GM23338 (cell line): ENCODE data around the gene HDGFL2. TPM values are rescaled to one million over a fixed set of nuclear protein-coding genes. Genes with fewer than 3 reads are reported as not detected.

Experiments
- ATAC-seq: fragments of 200-7000 bp; cut with Tn5 transposase; 3 replicates; pipeline ENCODE4 v1.9.1; 2020
- DNase-seq: peaks from one replicate; pipeline ENCODE4 v3.0.0-alpha.2; 2015; ENCODE audit warnings: low spot score
- H2AFZ ChIP-seq: fragments of 200-600 bp; sonication (generic); 2 replicates; pipeline ENCODE4 v1.8.0; 2016; ENCODE audit warnings: antibody characterized with exemption, mild to moderate bottlenecking, moderate library complexity
- H3F3A ChIP-seq: fragments of 200-600 bp; sonication (generic); replicated peaks from 2 replicates; pipeline ENCODE4 v1.8.0; 2017; ENCODE audit warnings: antibody characterized with exemption, mixed run types, low read depth
- H3K27ac ChIP-seq: fragments of 200-600 bp; sonication (generic); 2 replicates; pipeline ENCODE4 v1.6.1; 2016; ENCODE audit warnings: low read depth
- H3K27me3 ChIP-seq: fragments of 200-600 bp; sonication (generic); 2 replicates; pipeline ENCODE4 v1.8.0; 2016; ENCODE audit warnings: mild to moderate bottlenecking, mixed run types, moderate library complexity; ENCODE audit not compliant: insufficient read depth
- H3K36me3 ChIP-seq: fragments of 200-600 bp; sonication (generic); 2 replicates; pipeline ENCODE4 v1.8.0; 2016; ENCODE audit warnings: mild to moderate bottlenecking; ENCODE audit not compliant: insufficient read depth
- H3K4me1 ChIP-seq: fragments of 200-600 bp; sonication (generic); 2 replicates; pipeline ENCODE4 v1.8.0; 2016; ENCODE audit warnings: mild to moderate bottlenecking, moderate library complexity; ENCODE audit not compliant: insufficient read depth
- H3K4me2 ChIP-seq: fragments of 200-600 bp; sonication (generic); 2 replicates; pipeline ENCODE4 v1.7.1; 2017; ENCODE audit warnings: mixed run types
- H3K4me3 ChIP-seq: fragments of 200-600 bp; sonication (generic); 2 replicates; pipeline ENCODE4 v1.6.1; 2016; ENCODE audit warnings: mixed run types
- H3K79me2 ChIP-seq: fragments of 200-600 bp; sonication (generic); replicated peaks from 2 replicates; pipeline ENCODE4 v1.8.0; 2017; ENCODE audit warnings: mild to moderate bottlenecking; ENCODE audit not compliant: insufficient read depth
- H3K9me2 ChIP-seq: fragments of 200-600 bp; sonication (generic); 2 replicates; pipeline ENCODE4 v1.8.0; 2017; ENCODE audit not compliant: insufficient read depth
- H4K20me1 ChIP-seq: fragments of 200-600 bp; sonication (generic); replicated peaks from 2 replicates; pipeline ENCODE4 v1.8.0; 2017; ENCODE audit warnings: mild to moderate bottlenecking; ENCODE audit not compliant: insufficient read depth
- H3K27ac Mint-ChIP-seq: 2 replicates; pipeline ENCODE4 v1.8.0; 2020; ENCODE audit warnings: inconsistent platforms, mild to moderate bottlenecking, moderate library complexity, mixed read lengths
- H3K27me3 Mint-ChIP-seq: 3 replicates; pipeline ENCODE4 v1.8.0; 2022; ENCODE audit warnings: low read depth, mild to moderate bottlenecking, moderate library complexity, mixed read lengths, inconsistent platforms; ENCODE audit not compliant: insufficient read depth, poor library complexity
- H3K36me3 Mint-ChIP-seq: 3 replicates; pipeline ENCODE4 v1.8.0; 2021; ENCODE audit warnings: low read depth, mild to moderate bottlenecking, inconsistent platforms, moderate library complexity, mixed read lengths
- H3K4me1 Mint-ChIP-seq: 3 replicates; pipeline ENCODE4 v1.8.0; 2020; ENCODE audit warnings: mild to moderate bottlenecking, inconsistent platforms, mixed read lengths
- H3K4me3 Mint-ChIP-seq: 3 replicates; pipeline ENCODE4 v1.8.0; 2021; ENCODE audit warnings: moderate library complexity, mild to moderate bottlenecking, inconsistent platforms, mixed read lengths
- H3K9me3 Mint-ChIP-seq: 3 replicates; pipeline ENCODE4 v1.8.0; 2020; ENCODE audit warnings: moderate library complexity, mild to moderate bottlenecking, inconsistent platforms, mixed read lengths
- CREB1 ChIP-seq: fragments of 250-450 bp; sonication (Bioruptor Pico); IDR thresholded peaks from 2 replicates; pipeline ENCODE4 v1.5.0; 2020; ENCODE audit warnings: low read depth, mild to moderate bottlenecking, moderate library complexity
- EZH2 ChIP-seq: fragments of 200-600 bp; sonication (generic); IDR thresholded peaks from one replicate; pipeline ENCODE4 v1.8.0; 2017; ENCODE audit warnings: antibody characterized with exemption, mild to moderate bottlenecking, low read depth; ENCODE audit not compliant: unreplicated experiment
- EZH2phosphoT487 ChIP-seq: fragments of 200-600 bp; sonication (generic); IDR thresholded peaks from one replicate; pipeline ENCODE4 v1.8.1; 2018; ENCODE audit warnings: antibody characterized with exemption; ENCODE audit not compliant: unreplicated experiment
- JUNB ChIP-seq: IDR thresholded peaks from one replicate; pipeline ENCODE4 v1.6.1; 2016; ENCODE audit warnings: antibody characterized with exemption; ENCODE audit not compliant: unreplicated experiment
- ZNF114 ChIP-seq: fragments of 250-450 bp; sonication (Bioruptor Pico); IDR thresholded peaks from 2 replicates; pipeline ENCODE4 v1.5.0; 2020; ENCODE audit warnings: mild to moderate bottlenecking, moderate library complexity
- polyA plus RNA-seq: library from polyadenylated mRNA; unstranded; fragments of >200 nt; fragmentation: Nextera tagmentation; extraction: Ambion mirVana; gene quantifications from 2 replicates; pipeline ENCODE4 v1.2.1, GENCODE V29; 2016
- total RNA-seq: library from RNA; depleted of rRNA; stranded (reverse); fragments of >200 nt; shearing (Covaris generic); gene quantifications from 2 replicates; pipeline ENCODE4 v1.2.3, GENCODE V29; 2014
- TF ChIP-seq, protein P1 (sequence below): IDR thresholded peaks from one replicate; pipeline ENCODE4 v1.6.1; 2018; ENCODE audit warnings: antibody characterized with exemption; ENCODE audit not compliant: unreplicated experiment
- TF ChIP-seq, protein P2 (sequence below), 2 experiments: fragments of 200-600 bp in 1 of 2; sonication (generic) in 1 of 2; conservative IDR thresholded peaks; 2 replicates each; pipeline versions ENCODE4 v1.5.1 to v1.6.1; 2016 to 2017; ENCODE audit warnings: antibody characterized with exemption in 2 of 2, low read depth in 2 of 2, mild to moderate bottlenecking in 2 of 2, moderate library complexity in 1 of 2
- TF ChIP-seq, protein P3 (sequence below): IDR thresholded peaks from 2 replicates; pipeline ENCODE4 v1.6.1; 2016; ENCODE audit warnings: antibody characterized with exemption

The HDGFL2 gene
- total and polyA plus RNA-seq, 2 experiments from 2014 or later: 64.8 to 113 TPM

DNA sequence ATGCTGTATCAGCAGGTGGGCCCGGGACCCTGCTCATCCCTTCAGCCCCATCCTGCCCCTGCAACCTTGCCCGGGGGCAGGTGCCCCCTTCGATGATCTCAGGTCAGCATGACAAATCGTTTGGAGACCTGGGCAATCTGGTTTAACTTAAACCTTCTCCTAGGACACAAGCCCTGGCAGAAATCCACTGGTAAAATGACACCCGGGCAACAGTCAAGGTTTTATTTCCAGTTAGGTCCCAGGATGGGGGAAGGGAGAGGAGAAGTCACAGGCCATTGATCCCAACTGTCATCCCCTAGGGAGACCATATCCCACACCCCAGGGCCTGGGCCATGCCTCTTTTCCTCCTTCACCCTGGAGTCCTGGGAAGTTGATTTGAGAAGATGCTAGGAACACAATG lies 64.7 kb downstream of the HDGFL2 start (continued):
- TF ChIP-seq, protein P1, sequence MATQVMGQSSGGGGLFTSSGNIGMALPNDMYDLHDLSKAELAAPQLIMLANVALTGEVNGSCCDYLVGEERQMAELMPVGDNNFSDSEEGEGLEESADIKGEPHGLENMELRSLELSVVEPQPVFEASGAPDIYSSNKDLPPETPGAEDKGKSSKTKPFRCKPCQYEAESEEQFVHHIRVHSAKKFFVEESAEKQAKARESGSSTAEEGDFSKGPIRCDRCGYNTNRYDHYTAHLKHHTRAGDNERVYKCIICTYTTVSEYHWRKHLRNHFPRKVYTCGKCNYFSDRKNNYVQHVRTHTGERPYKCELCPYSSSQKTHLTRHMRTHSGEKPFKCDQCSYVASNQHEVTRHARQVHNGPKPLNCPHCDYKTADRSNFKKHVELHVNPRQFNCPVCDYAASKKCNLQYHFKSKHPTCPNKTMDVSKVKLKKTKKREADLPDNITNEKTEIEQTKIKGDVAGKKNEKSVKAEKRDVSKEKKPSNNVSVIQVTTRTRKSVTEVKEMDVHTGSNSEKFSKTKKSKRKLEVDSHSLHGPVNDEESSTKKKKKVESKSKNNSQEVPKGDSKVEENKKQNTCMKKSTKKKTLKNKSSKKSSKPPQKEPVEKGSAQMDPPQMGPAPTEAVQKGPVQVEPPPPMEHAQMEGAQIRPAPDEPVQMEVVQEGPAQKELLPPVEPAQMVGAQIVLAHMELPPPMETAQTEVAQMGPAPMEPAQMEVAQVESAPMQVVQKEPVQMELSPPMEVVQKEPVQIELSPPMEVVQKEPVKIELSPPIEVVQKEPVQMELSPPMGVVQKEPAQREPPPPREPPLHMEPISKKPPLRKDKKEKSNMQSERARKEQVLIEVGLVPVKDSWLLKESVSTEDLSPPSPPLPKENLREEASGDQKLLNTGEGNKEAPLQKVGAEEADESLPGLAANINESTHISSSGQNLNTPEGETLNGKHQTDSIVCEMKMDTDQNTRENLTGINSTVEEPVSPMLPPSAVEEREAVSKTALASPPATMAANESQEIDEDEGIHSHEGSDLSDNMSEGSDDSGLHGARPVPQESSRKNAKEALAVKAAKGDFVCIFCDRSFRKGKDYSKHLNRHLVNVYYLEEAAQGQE: no peak
- no peak for TF ChIP-seq ZNF114
- TF ChIP-seq EZH2phosphoT487: no peak
- TF ChIP-seq EZH2: no peak

DNA sequence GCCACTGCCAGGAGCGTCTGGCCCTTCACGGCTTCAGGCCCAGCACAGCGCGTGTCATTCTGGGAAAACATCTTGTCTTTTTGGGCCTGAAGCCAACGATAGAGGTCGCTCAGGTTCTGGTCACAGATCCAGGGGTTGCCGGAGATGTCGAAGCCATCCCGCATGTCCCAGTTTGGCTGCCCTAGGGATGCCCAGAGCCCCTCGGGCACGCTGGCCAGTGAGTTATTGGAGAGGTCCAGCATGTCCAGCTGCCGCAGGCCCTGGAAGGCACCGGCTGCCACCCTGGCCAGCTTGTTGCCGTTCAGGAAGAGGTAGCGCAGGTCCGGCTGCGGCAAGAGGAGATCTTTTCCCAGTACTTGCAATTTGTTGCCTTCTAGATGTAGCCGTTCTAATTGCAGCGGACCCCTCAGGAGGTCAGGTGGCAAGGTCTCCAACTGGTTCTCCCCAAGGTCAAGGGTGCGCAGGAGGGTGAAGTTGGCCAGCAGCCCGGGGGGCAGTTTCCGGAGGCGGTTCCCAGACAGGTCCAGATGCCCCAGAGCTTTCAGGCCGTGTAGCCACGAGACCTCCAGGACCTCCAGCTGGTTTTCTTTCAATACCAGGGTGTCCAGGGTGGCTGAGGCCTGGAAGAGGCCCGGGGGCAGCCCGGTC lies 66.0 kb downstream of the HDGFL2 start:
- Histone ChIP-seq H3K79me2 (no peaks in the 10 kb centered on the region), H3K4me2 (no peak overlapping the region), H3K27me3 (peaks cover 17% of the 10 kb centered on the region), H3K9me2 (no peaks in the 10 kb centered on the region), H4K20me1 (no peaks in the 10 kb centered on the region), H3K4me3 (no peak overlapping the region), H3K4me1 (no peaks in the 10 kb centered on the region; the same call in 1 of the 2 replicates), H3K27ac (no peak overlapping the region), H3K36me3 (no peaks in the 10 kb centered on the region), H3F3A (peaks cover 6% of the 10 kb centered on the region; the same call in 1 of the 2 replicates), H2AFZ (no peak overlapping the region)
- peaks cover 10% of the 10 kb centered on the region for H3K4me1 Mint-ChIP-seq
- H3K36me3 Mint-ChIP-seq: no peaks in the 10 kb centered on the region
- peaks cover 6% of the 10 kb centered on the region; the same call in 1 of the 3 replicates for H3K9me3 Mint-ChIP-seq
- ATAC-seq: peak; percentile 4; the same call in 2 of the 3 replicates
- no peak overlapping the region for H3K27ac Mint-ChIP-seq
- peak; percentile 65 for DNase-seq
- H3K27me3 Mint-ChIP-seq: peaks cover 17% of the 10 kb centered on the region
- H3K4me3 Mint-ChIP-seq: no peak overlapping the region
- TF ChIP-seq, protein P2, sequence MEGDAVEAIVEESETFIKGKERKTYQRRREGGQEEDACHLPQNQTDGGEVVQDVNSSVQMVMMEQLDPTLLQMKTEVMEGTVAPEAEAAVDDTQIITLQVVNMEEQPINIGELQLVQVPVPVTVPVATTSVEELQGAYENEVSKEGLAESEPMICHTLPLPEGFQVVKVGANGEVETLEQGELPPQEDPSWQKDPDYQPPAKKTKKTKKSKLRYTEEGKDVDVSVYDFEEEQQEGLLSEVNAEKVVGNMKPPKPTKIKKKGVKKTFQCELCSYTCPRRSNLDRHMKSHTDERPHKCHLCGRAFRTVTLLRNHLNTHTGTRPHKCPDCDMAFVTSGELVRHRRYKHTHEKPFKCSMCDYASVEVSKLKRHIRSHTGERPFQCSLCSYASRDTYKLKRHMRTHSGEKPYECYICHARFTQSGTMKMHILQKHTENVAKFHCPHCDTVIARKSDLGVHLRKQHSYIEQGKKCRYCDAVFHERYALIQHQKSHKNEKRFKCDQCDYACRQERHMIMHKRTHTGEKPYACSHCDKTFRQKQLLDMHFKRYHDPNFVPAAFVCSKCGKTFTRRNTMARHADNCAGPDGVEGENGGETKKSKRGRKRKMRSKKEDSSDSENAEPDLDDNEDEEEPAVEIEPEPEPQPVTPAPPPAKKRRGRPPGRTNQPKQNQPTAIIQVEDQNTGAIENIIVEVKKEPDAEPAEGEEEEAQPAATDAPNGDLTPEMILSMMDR (conservative IDR thresholded peaks at IDR 0.05; ENCODE audit: low read depth in 2 of 2): peak in 1 of 2 experiments; percentile 72; a peak in 3 of 4 replicates
- TF ChIP-seq, protein P1: no peak
- TF ChIP-seq JUNB: no peak
- TF ChIP-seq, protein P3, sequence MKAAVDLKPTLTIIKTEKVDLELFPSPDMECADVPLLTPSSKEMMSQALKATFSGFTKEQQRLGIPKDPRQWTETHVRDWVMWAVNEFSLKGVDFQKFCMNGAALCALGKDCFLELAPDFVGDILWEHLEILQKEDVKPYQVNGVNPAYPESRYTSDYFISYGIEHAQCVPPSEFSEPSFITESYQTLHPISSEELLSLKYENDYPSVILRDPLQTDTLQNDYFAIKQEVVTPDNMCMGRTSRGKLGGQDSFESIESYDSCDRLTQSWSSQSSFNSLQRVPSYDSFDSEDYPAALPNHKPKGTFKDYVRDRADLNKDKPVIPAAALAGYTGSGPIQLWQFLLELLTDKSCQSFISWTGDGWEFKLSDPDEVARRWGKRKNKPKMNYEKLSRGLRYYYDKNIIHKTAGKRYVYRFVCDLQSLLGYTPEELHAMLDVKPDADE: no peak
- TF ChIP-seq CREB1 (CRISPR knock-in tag): no peak
- TF ChIP-seq ZNF114: no peak
- TF ChIP-seq EZH2phosphoT487: no peak
